SU-DHL-6 (cell line): ENCODE measurements around the gene NFIB.

Experiments
- EZH2phosphoT487 ChIP-seq: fragments of 200-600 bp; sonication (generic), shearing (Covaris generic); conservative IDR thresholded peaks from 2 replicates; pipeline ENCODE4 v1.6.1; 2018; ENCODE audit warnings: mild to moderate bottlenecking, antibody characterized with exemption, low read length, moderate library complexity, mixed read lengths
- TF ChIP-seq, protein P1 (sequence below): fragments of 200-600 bp; sonication (generic); IDR thresholded peaks from one replicate; pipeline ENCODE4 v1.5.1; 2017; ENCODE audit warnings: antibody characterized with exemption, mild to moderate bottlenecking, low read length, moderate library complexity; ENCODE audit not compliant: insufficient read depth, poor library complexity, severe bottlenecking

- TF ChIP-seq, protein P1, sequence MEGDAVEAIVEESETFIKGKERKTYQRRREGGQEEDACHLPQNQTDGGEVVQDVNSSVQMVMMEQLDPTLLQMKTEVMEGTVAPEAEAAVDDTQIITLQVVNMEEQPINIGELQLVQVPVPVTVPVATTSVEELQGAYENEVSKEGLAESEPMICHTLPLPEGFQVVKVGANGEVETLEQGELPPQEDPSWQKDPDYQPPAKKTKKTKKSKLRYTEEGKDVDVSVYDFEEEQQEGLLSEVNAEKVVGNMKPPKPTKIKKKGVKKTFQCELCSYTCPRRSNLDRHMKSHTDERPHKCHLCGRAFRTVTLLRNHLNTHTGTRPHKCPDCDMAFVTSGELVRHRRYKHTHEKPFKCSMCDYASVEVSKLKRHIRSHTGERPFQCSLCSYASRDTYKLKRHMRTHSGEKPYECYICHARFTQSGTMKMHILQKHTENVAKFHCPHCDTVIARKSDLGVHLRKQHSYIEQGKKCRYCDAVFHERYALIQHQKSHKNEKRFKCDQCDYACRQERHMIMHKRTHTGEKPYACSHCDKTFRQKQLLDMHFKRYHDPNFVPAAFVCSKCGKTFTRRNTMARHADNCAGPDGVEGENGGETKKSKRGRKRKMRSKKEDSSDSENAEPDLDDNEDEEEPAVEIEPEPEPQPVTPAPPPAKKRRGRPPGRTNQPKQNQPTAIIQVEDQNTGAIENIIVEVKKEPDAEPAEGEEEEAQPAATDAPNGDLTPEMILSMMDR, result no peak
- TF ChIP-seq EZH2phosphoT487, result no peak
These were observed 124.8 kb downstream of the NFIB start for GRCh38 chr9:14189146-14189545.
